ENCODE measurements around the gene TUBB8B. TPM values are rescaled to one million over a fixed set of nuclear protein-coding genes. Genes with fewer than 3 reads are reported as not detected.
"Not testable (repeated sequence)": the region's sequence is repeated elsewhere in the genome, so short reads cannot be mapped to it uniquely, and the experiment has no call there.

Gene TUBB8B
- total RNA-seq: not detected in 2 replicates

GRCh38 chr18:49176-49665 is at the start of gene TUBB8B:
Gene TUBB8B (minus strand): TSS chr18:49615. CDS start chr18:49557, 58 bp downstream.
- not testable (repeated sequence) for DNase-seq (ENCODE audit: low read depth in 2 of 2)

- DNase-seq (ENCODE audit: low read depth in 2 of 2): not testable (repeated sequence)
Measured at GRCh38 chr18:97252-97914, 48.0 kb upstream of the TUBB8B start.

GRCh38 chr18:96767-97131 is 47.3 kb upstream of the TUBB8B start:
- DNase-seq (ENCODE audit: low read depth in 2 of 2): not testable (repeated sequence)

- DNase-seq (ENCODE audit: low read depth in 2 of 2): not testable (repeated sequence)
Measured at GRCh38 chr18:96101-96766, 46.8 kb upstream of the TUBB8B start.

- DNase-seq (ENCODE audit: low read depth in 2 of 2): not testable (repeated sequence)
Measured at GRCh38 chr18:95580-95979, 46.2 kb upstream of the TUBB8B start.

GRCh38 chr18:93897-94408 is 44.5 kb upstream of the TUBB8B start:
- not testable (repeated sequence) for DNase-seq (ENCODE audit: low read depth in 2 of 2)

GRCh38 chr18:91561-91960 is 42.1 kb upstream of the TUBB8B start:
- not testable (repeated sequence) for DNase-seq (ENCODE audit: low read depth in 2 of 2)

- DNase-seq (ENCODE audit: low read depth in 2 of 2): not testable (repeated sequence)
Measured at GRCh38 chr18:90396-91193, 41.2 kb upstream of the TUBB8B start.

- DNase-seq (ENCODE audit: low read depth in 2 of 2): not testable (repeated sequence)
Measured at GRCh38 chr18:89124-89523, 39.7 kb upstream of the TUBB8B start.

- DNase-seq (ENCODE audit: low read depth in 2 of 2): not testable (repeated sequence)
Measured at GRCh38 chr18:84801-85200, 35.4 kb upstream of the TUBB8B start.

- not testable (repeated sequence) for DNase-seq (ENCODE audit: low read depth in 2 of 2)
Measured at GRCh38 chr18:82626-83209, 33.3 kb upstream of the TUBB8B start.

GRCh38 chr18:80881-81280 is 31.5 kb upstream of the TUBB8B start:
- not testable (repeated sequence) for DNase-seq (ENCODE audit: low read depth in 2 of 2)

GRCh38 chr18:80202-80601 is 30.8 kb upstream of the TUBB8B start:
- DNase-seq (ENCODE audit: low read depth in 2 of 2): not testable (repeated sequence)

GRCh38 chr18:75525-76160 is 26.2 kb upstream of the TUBB8B start:
- DNase-seq (ENCODE audit: low read depth in 2 of 2): not testable (repeated sequence)

- DNase-seq (ENCODE audit: low read depth in 2 of 2): not testable (repeated sequence)
Measured at GRCh38 chr18:73181-73777, 23.9 kb upstream of the TUBB8B start.

GRCh38 chr18:67701-68100 is 18.3 kb upstream of the TUBB8B start:
- not testable (repeated sequence) for DNase-seq (ENCODE audit: low read depth in 2 of 2)

GRCh38 chr18:64279-64678 is 14.9 kb upstream of the TUBB8B start:
- DNase-seq (ENCODE audit: low read depth in 2 of 2): not testable (repeated sequence)

- not testable (repeated sequence) for DNase-seq (ENCODE audit: low read depth in 2 of 2)
Measured at GRCh38 chr18:63656-64055, 14.2 kb upstream of the TUBB8B start.

GRCh38 chr18:54388-54787 is 5.0 kb upstream of the TUBB8B start:
- not testable (repeated sequence) for DNase-seq (ENCODE audit: low read depth in 2 of 2)

- not testable (repeated sequence) for DNase-seq (ENCODE audit: low read depth in 2 of 2)
Measured at GRCh38 chr18:48696-49095, 719 bp downstream of the TUBB8B start.
